Thoracic aorta (tissue), 2 donors: Measurements from ENCODE around the gene NT5DC1. TPM values are rescaled to one million over a fixed set of nuclear protein-coding genes. Genes with fewer than 3 reads are reported as not detected.

ENCODE experiments used
- ATAC-seq: fragments of 150-250 bp; one replicate; pipeline ENCODE4 v1.8.0; 2017; ENCODE audit warnings: low read depth; ENCODE audit not compliant: insufficient number of reproducible peaks, low FRiP score
- DNase-seq: peaks from one replicate; pipeline ENCODE4 v3.0.0-alpha.2; 2020; ENCODE audit warnings: low spot score
- H3K27ac ChIP-seq, 2 donors: fragments of 200-600 bp; sonication (generic); 1 replicate in 1 of 2; 2 replicates in 1 of 2; pipeline ENCODE4 v1.5.1; 2016; ENCODE audit warnings: mild to moderate bottlenecking in 2 of 2, moderate library complexity in 2 of 2
- H3K27me3 ChIP-seq: fragments of 200-600 bp; sonication (generic); replicated peaks from 2 replicates; pipeline ENCODE4 v1.6.0; 2016; ENCODE audit warnings: mild to moderate bottlenecking; ENCODE audit not compliant: insufficient read depth
- H3K36me3 ChIP-seq: fragments of 200-600 bp; sonication (generic); one replicate; pipeline ENCODE4 v1.5.1; 2016
- H3K4me1 ChIP-seq, 2 donors: fragments of 200-600 bp; sonication (generic); 1 replicate in 1 of 2; 2 replicates in 1 of 2; pipeline versions ENCODE4 v1.5.1 to v1.6.0; 2016; ENCODE audit warnings: low read depth in 2 of 2, mild to moderate bottlenecking in 1 of 2; ENCODE audit not compliant: control insufficient read depth in 1 of 2
- H3K4me3 ChIP-seq: fragments of 200-600 bp; sonication (generic); 2 replicates; pipeline ENCODE4 v1.5.1; 2016; ENCODE audit warnings: mild to moderate bottlenecking
- H3K9me3 ChIP-seq: fragments of 200-600 bp; sonication (generic); 2 replicates; pipeline ENCODE4 v1.5.1; 2016
- CTCF ChIP-seq: fragments of 200-600 bp; sonication (generic); IDR thresholded peaks from one replicate; pipeline ENCODE4 v1.5.1; 2019; ENCODE audit warnings: antibody characterized with exemption
- total RNA-seq, 2 donors: library from RNA; depleted of rRNA; stranded (reverse); fragments of >200 nt; gene quantifications; one replicate each; pipeline versions ENCODE4 v1.1.0 to v1.2.3, GENCODE V29; 2016

The NT5DC1 gene
- total RNA-seq, 2 donors from 2014 or later = 15.4 to 25.0 TPM

- TF ChIP-seq CTCF = no peak
- H3K27ac ChIP-seq = peak overlapping the region; percentile 94 to 97
- H3K4me1 ChIP-seq = peaks cover 45 to 67% of the 10 kb centered on the region in 2 donors
- peak overlapping the region; percentile 88 for H3K4me3 ChIP-seq
- no peak for ATAC-seq
- peak; percentile 28 for DNase-seq
- no peaks in the 10 kb centered on the region for H3K36me3 ChIP-seq
- no peaks in the 10 kb centered on the region for H3K9me3 ChIP-seq
- no peaks in the 10 kb centered on the region for H3K27me3 ChIP-seq
Observed at GRCh38 chr6:116101302-116101718, 657 bp downstream of the NT5DC1 start.

- ATAC-seq = no peak
- no peak for DNase-seq
- Histone ChIP-seq H3K9me3 (no peaks in the 10 kb centered on the region), H3K4me3 (peak overlapping the region; percentile 88), H3K4me1 (peaks cover 48 to 72% of the 10 kb centered on the region in 2 donors), H3K27me3 (no peaks in the 10 kb centered on the region), H3K36me3 (no peaks in the 10 kb centered on the region), H3K27ac (peak overlapping the region; percentile 94 to 97)
- TF ChIP-seq CTCF = no peak
Observed at GRCh38 chr6:116101790-116102189, 1.1 kb downstream of the NT5DC1 start.

GRCh38 chr6:116102873-116103272 lies 2.2 kb downstream of the NT5DC1 start:
- no peaks in the 10 kb centered on the region for H3K27me3 ChIP-seq
- no peak for TF ChIP-seq CTCF
- ATAC-seq = no peak
- peaks cover 51 to 75% of the 10 kb centered on the region in 2 donors for H3K4me1 ChIP-seq
- no peaks in the 10 kb centered on the region for H3K36me3 ChIP-seq
- no peaks in the 10 kb centered on the region for H3K9me3 ChIP-seq
- H3K27ac ChIP-seq = no peak overlapping the region
- DNase-seq = no peak
- peak overlapping the region; percentile 88 for H3K4me3 ChIP-seq

- Histone ChIP-seq H3K9me3 (no peaks in the 10 kb centered on the region), H3K4me3 (no peak overlapping the region), H3K27me3 (no peaks in the 10 kb centered on the region), H3K4me1 (peaks cover 48 to 63% of the 10 kb centered on the region in 2 donors), H3K27ac (no peak overlapping the region), H3K36me3 (peaks cover 11% of the 10 kb centered on the region)
- no peak for TF ChIP-seq CTCF
- DNase-seq = no peak
- ATAC-seq = no peak
Observed at GRCh38 chr6:116104636-116105035, 4.0 kb downstream of the NT5DC1 start.

GRCh38 chr6:116105247-116105646 lies 4.6 kb downstream of the NT5DC1 start:
- Histone ChIP-seq H3K4me1 (peaks cover 43 to 57% of the 10 kb centered on the region in 2 donors), H3K9me3 (no peaks in the 10 kb centered on the region), H3K27ac (no peak overlapping the region), H3K36me3 (peaks cover 12% of the 10 kb centered on the region), H3K4me3 (no peak overlapping the region), H3K27me3 (no peaks in the 10 kb centered on the region)
- no peak for TF ChIP-seq CTCF
- DNase-seq (no peak), ATAC-seq (no peak)
